HG03095 (cell line): ENCODE results near the gene CFAP65.

ENCODE experiments used
- ATAC-seq: cut with Tn5 transposase; IDR thresholded peaks from one replicate; pipeline ENCODE4 v1.9.1; 2021; ENCODE audit warnings: moderate library complexity; ENCODE audit not compliant: unreplicated experiment

Gene CFAP65

GRCh38 chr2:219062081-219062480 is 20.8 kb upstream of the CFAP65 start:
- ATAC-seq: no peak

- no peak for ATAC-seq
These were observed 19.8 kb upstream of the CFAP65 start, which contains the start of gene IHH for GRCh38 chr2:219060821-219061791. Gene IHH, minus strand, starts transcription at chr2:219060921. Its CDS starts 454 bp downstream, at chr2:219060467.

GRCh38 chr2:219059725-219060682 is 18.7 kb upstream of the CFAP65 start:
- no peak for ATAC-seq

- no peak for ATAC-seq
These were observed 18.0 kb upstream of the CFAP65 start for GRCh38 chr2:219059375-219059724.

GRCh38 chr2:219058541-219059374 is 17.4 kb upstream of the CFAP65 start:
- no peak for ATAC-seq

GRCh38 chr2:219057709-219058540 is 16.6 kb upstream of the CFAP65 start:
- ATAC-seq: peak; percentile 89

- no peak for ATAC-seq
These were observed 15.8 kb upstream of the CFAP65 start for GRCh38 chr2:219056896-219057708.

- ATAC-seq: no peak
These were observed 15.0 kb upstream of the CFAP65 start for GRCh38 chr2:219056176-219056895.

- no peak for ATAC-seq
These were observed 13.9 kb upstream of the CFAP65 start for GRCh38 chr2:219054956-219055903.

- no peak for ATAC-seq
These were observed 8.0 kb upstream of the CFAP65 start for GRCh38 chr2:219049282-219049681.

- no peak for ATAC-seq
These were observed 4.7 kb upstream of the CFAP65 start for GRCh38 chr2:219045937-219046550.

GRCh38 chr2:219042750-219043149 is 1.4 kb upstream of the CFAP65 start:
- no peak for ATAC-seq

GRCh38 chr2:219042157-219042556 is 841 bp upstream of the CFAP65 start:
- ATAC-seq: no peak

- ATAC-seq: no peak
These were observed 2.7 kb downstream of the CFAP65 start for GRCh38 chr2:219038600-219038999.

- no peak for ATAC-seq
These were observed 3.4 kb downstream of the CFAP65 start for GRCh38 chr2:219037783-219038499.

GRCh38 chr2:219035942-219036341 is 5.4 kb downstream of the CFAP65 start:
- ATAC-seq: no peak
